HL-60 (cell line): Measurements from ENCODE around the gene IFT52.

Experiments used
- DNase-seq, 2 experiments: peaks; one replicate each; pipeline ENCODE4 v3.0.0-alpha.2; 2010 to 2020; ENCODE audit warnings: low read depth in 1 of 2, low spot score in 1 of 2
- H3K27ac ChIP-seq: fragments of 250-450 bp; sonication (Bioruptor Pico); replicated peaks from 2 replicates; pipeline ENCODE4 v1.5.1; 2020; ENCODE audit warnings: mild to moderate bottlenecking, moderate library complexity
- H3K27me3 ChIP-seq: fragments of 250-450 bp; sonication (Bioruptor Pico); 2 replicates; pipeline ENCODE4 v1.5.1; 2021; ENCODE audit warnings: mild to moderate bottlenecking, moderate library complexity; ENCODE audit not compliant: insufficient read depth, poor library complexity, severe bottlenecking
- H3K4me3 ChIP-seq: replicated peaks from 2 replicates; pipeline ENCODE4 v1.5.1; 2011; ENCODE audit warnings: mild to moderate bottlenecking, control low read depth, low read length; ENCODE audit not compliant: insufficient read depth
- CTCF ChIP-seq: IDR thresholded peaks from one replicate; pipeline ENCODE4 v1.5.1; 2011; ENCODE audit warnings: low read length, control low read depth, inconsistent platforms; ENCODE audit not compliant: insufficient read depth
- GABPA ChIP-seq: IDR thresholded peaks from 2 replicates; pipeline ENCODE4 v1.6.1; 2012; ENCODE audit warnings: low read depth
- POLR2AphosphoS5 ChIP-seq: IDR thresholded peaks from 2 replicates; pipeline ENCODE4 v1.6.1; 2012; ENCODE audit warnings: low read depth
- REST ChIP-seq: IDR thresholded peaks from 2 replicates; pipeline ENCODE4 v1.6.1; 2012; ENCODE audit warnings: low read depth; ENCODE audit not compliant: insufficient replicate concordance
- SPI1 ChIP-seq: IDR thresholded peaks from 2 replicates; pipeline ENCODE4 v1.6.1; 2012; ENCODE audit warnings: low read depth, mild to moderate bottlenecking, borderline replicate concordance

IFT52 gene

GRCh38 chr20:43691928-43692524 is 101.3 kb downstream of the IFT52 start:
- no peak overlapping the region for H3K27ac ChIP-seq
- peak; percentile 41 to 68 for DNase-seq
- TF ChIP-seq POLR2AphosphoS5 (no peak), GABPA (no peak), CTCF (peak; percentile 64)

GRCh38 chr20:43694763-43695162 is 104.0 kb downstream of the IFT52 start:
- no peak for DNase-seq
- no peak overlapping the region for H3K27ac ChIP-seq
- H3K4me3 ChIP-seq, result no peak overlapping the region
- H3K27me3 ChIP-seq, result no peaks in the 10 kb centered on the region
- TF ChIP-seq CTCF, result no peak
- no peak for TF ChIP-seq GABPA
- TF ChIP-seq REST, result no peak
- no peak for TF ChIP-seq POLR2AphosphoS5
- TF ChIP-seq SPI1, result no peak

More at GRCh38 chr20:43691928-43692524, 101.3 kb downstream of the IFT52 start:
- H3K27me3 ChIP-seq, result no peaks in the 10 kb centered on the region
- H3K4me3 ChIP-seq, result no peak overlapping the region

GRCh38 chr20:43695571-43695970 is 104.8 kb downstream of the IFT52 start:
- no peak overlapping the region for H3K4me3 ChIP-seq
- TF ChIP-seq REST, result no peak
- no peak for TF ChIP-seq SPI1
- no peak for TF ChIP-seq CTCF
- no peak for TF ChIP-seq GABPA
- TF ChIP-seq POLR2AphosphoS5, result no peak
- DNase-seq, result no peak
- no peaks in the 10 kb centered on the region for H3K27me3 ChIP-seq
- no peak overlapping the region for H3K27ac ChIP-seq
